Thymus (tissue), 11 donors: ENCODE measurements around the gene AGPAT2. TPM values are rescaled to one million over a fixed set of nuclear protein-coding genes. Genes with fewer than 3 reads are reported as not detected.

Experiments used
- DNase-seq, 9 donors: peaks; one replicate each; pipeline ENCODE4 v3.0.0-alpha.2; 2013; ENCODE audit warnings: low spot score in 9 of 9, low read depth in 6 of 9, missing footprints in 1 of 9
- H3K27ac ChIP-seq, 2 donors: one replicate each; pipeline ENCODE4 v1.5.1; 2013; ENCODE audit warnings: control low read depth in 1 of 2, low read depth in 1 of 2, low read length in 1 of 2, mild to moderate bottlenecking in 1 of 2, moderate library complexity in 1 of 2
- H3K27me3 ChIP-seq, 2 donors: one replicate each; pipeline ENCODE4 v1.5.1; 2013; ENCODE audit warnings: low read length in 1 of 2; ENCODE audit not compliant: control insufficient read depth in 2 of 2, insufficient read depth in 1 of 2
- H3K36me3 ChIP-seq, 2 donors: one replicate each; pipeline ENCODE4 v1.5.1; 2013; ENCODE audit warnings: low read length in 1 of 2, mild to moderate bottlenecking in 1 of 2, moderate library complexity in 1 of 2; ENCODE audit not compliant: control insufficient read depth in 2 of 2, insufficient read depth in 2 of 2
- H3K4me1 ChIP-seq, 2 donors: one replicate each; pipeline ENCODE4 v1.5.1; 2013; ENCODE audit warnings: low read length in 2 of 2; ENCODE audit not compliant: control insufficient read depth in 2 of 2, insufficient read depth in 2 of 2
- H3K4me3 ChIP-seq, 2 donors: one replicate each; pipeline ENCODE4 v1.5.1; 2013; ENCODE audit warnings: low read length in 2 of 2, control low read depth in 1 of 2, mild to moderate bottlenecking in 1 of 2
- H3K9me3 ChIP-seq, 2 donors: one replicate each; pipeline ENCODE4 v1.5.1; 2013; ENCODE audit warnings: low read length in 1 of 2, mild to moderate bottlenecking in 1 of 2; ENCODE audit not compliant: control insufficient read depth in 2 of 2, insufficient read depth in 1 of 2
- WGBS: extraction: QIAGEN DNeasy Blood & Tissue Kit; methylation state at CpG from one replicate; pipeline ENCODE4 v1.1.7; 2013; 5-methylcytosine and 5-hydroxymethylcytosine counted together
- polyA plus RNA-seq: library from polyadenylated mRNA; stranded (reverse); fragments of 200-250 nt; gene quantifications from one replicate; pipeline ENCODE4 v1.2.3, GENCODE V29; 2013
- total RNA-seq: library from RNA; stranded (reverse); fragments of 120-200 nt; gene quantifications from one replicate; pipeline ENCODE4 v1.2.4, GENCODE V29; 2013
- donor health status: healthy.

The AGPAT2 gene
- total and polyA plus RNA-seq, 2 donors, result 8.2 to 28.8 TPM

- peaks cover 36 to 69% of the 10 kb centered on the region in 2 donors for H3K27me3 ChIP-seq
- 37% methylated on average over 16 of the region's 16 CpGs for WGBS
- H3K36me3 ChIP-seq, result no peaks in the 10 kb centered on the region
- no peak overlapping the region for H3K4me3 ChIP-seq
- H3K4me1 ChIP-seq, result peaks cover 2 to 28% of the 10 kb centered on the region in 2 donors
- no peaks in the 10 kb centered on the region for H3K9me3 ChIP-seq
- H3K27ac ChIP-seq, result no peak overlapping the region
- DNase-seq, result no peak
Measured at GRCh38 chr9:136648751-136649150, 38.5 kb downstream of the AGPAT2 start.

GRCh38 chr9:136646827-136647711 is 40.2 kb downstream of the AGPAT2 start:
- Histone ChIP-seq H3K9me3 (peaks cover 0 to 2% of the 10 kb centered on the region in 2 donors), H3K4me1 (peaks cover 2 to 28% of the 10 kb centered on the region in 2 donors), H3K27ac (peak overlapping the region in 1 of 2 donors; percentile 29)

GRCh38 chr9:136645903-136646754 is 41.1 kb downstream of the AGPAT2 start:
- peaks cover 38 to 74% of the 10 kb centered on the region in 2 donors for H3K27me3 ChIP-seq

More at GRCh38 chr9:136646827-136647711, 40.2 kb downstream of the AGPAT2 start:
- WGBS, result 59% methylated on average over 29 of the region's 29 CpGs
- Histone ChIP-seq H3K27me3 (peaks cover 38 to 72% of the 10 kb centered on the region in 2 donors), H3K4me3 (no peak overlapping the region), H3K36me3 (no peaks in the 10 kb centered on the region)
- DNase-seq, result no peak

GRCh38 chr9:136645352-136645902 is 41.8 kb downstream of the AGPAT2 start:
- H3K4me3 ChIP-seq, result no peak overlapping the region
- WGBS, result 50% methylated on average over 18 of the region's 18 CpGs
- peaks cover 38 to 73% of the 10 kb centered on the region in 2 donors for H3K27me3 ChIP-seq
- H3K4me1 ChIP-seq, result peaks cover 2 to 28% of the 10 kb centered on the region in 2 donors
- DNase-seq, result no peak
- H3K27ac ChIP-seq, result no peak overlapping the region
- no peaks in the 10 kb centered on the region for H3K36me3 ChIP-seq
- H3K9me3 ChIP-seq, result peaks cover 0 to 2% of the 10 kb centered on the region in 2 donors

More at GRCh38 chr9:136645903-136646754, 41.1 kb downstream of the AGPAT2 start:
- Histone ChIP-seq H3K4me1 (peaks cover 2 to 28% of the 10 kb centered on the region in 2 donors), H3K4me3 (no peak overlapping the region), H3K9me3 (peaks cover 0 to 2% of the 10 kb centered on the region in 2 donors), H3K27ac (peak overlapping the region in 1 of 2 donors; percentile 30), H3K36me3 (no peaks in the 10 kb centered on the region)
- DNase-seq, result no peak
- WGBS, result 43% methylated on average over 40 of the region's 40 CpGs

- DNase-seq, result peak in 2 of 9 donors; percentile 17 to 62
- H3K4me1 ChIP-seq, result peaks cover 2 to 28% of the 10 kb centered on the region in 2 donors
- H3K36me3 ChIP-seq, result no peaks in the 10 kb centered on the region
- 18% methylated on average over 30 of the region's 30 CpGs for WGBS
- peaks cover 38 to 70% of the 10 kb centered on the region in 2 donors for H3K27me3 ChIP-seq
- H3K4me3 ChIP-seq, result no peak overlapping the region
- peak overlapping the region in 1 of 2 donors; percentile 20 for H3K27ac ChIP-seq
- peaks cover 0 to 2% of the 10 kb centered on the region in 2 donors for H3K9me3 ChIP-seq
Measured at GRCh38 chr9:136644593-136645351, 42.5 kb downstream of the AGPAT2 start.

GRCh38 chr9:136644343-136644592 is 43.0 kb downstream of the AGPAT2 start:
- no peak overlapping the region for H3K4me3 ChIP-seq

GRCh38 chr9:136643596-136644342 is 43.5 kb downstream of the AGPAT2 start:
- H3K4me1 ChIP-seq, result peaks cover 2 to 28% of the 10 kb centered on the region in 2 donors
- H3K4me3 ChIP-seq, result no peak overlapping the region
- peaks cover 38 to 64% of the 10 kb centered on the region in 2 donors for H3K27me3 ChIP-seq
- H3K27ac ChIP-seq, result no peak overlapping the region
- DNase-seq, result no peak
- no peaks in the 10 kb centered on the region for H3K36me3 ChIP-seq
- H3K9me3 ChIP-seq, result peaks cover 0 to 2% of the 10 kb centered on the region in 2 donors
- 54% methylated on average over 31 of the region's 31 CpGs for WGBS

More at GRCh38 chr9:136644343-136644592, 43.0 kb downstream of the AGPAT2 start:
- 3% methylated on average over 15 of the region's 15 CpGs for WGBS
- Histone ChIP-seq H3K27ac (no peak overlapping the region), H3K36me3 (no peaks in the 10 kb centered on the region), H3K9me3 (peaks cover 0 to 2% of the 10 kb centered on the region in 2 donors), H3K27me3 (peaks cover 38 to 69% of the 10 kb centered on the region in 2 donors), H3K4me1 (peaks cover 2 to 28% of the 10 kb centered on the region in 2 donors)
- peak in 3 of 9 donors; percentile 34 to 66 (median 34) for DNase-seq

GRCh38 chr9:136642439-136642921 is 44.8 kb downstream of the AGPAT2 start:
- no peak for DNase-seq
- Histone ChIP-seq H3K9me3 (peaks cover 0 to 2% of the 10 kb centered on the region in 2 donors), H3K4me1 (peaks cover 2 to 28% of the 10 kb centered on the region in 2 donors), H3K27ac (no peak overlapping the region), H3K4me3 (no peak overlapping the region), H3K27me3 (peaks cover 38 to 51% of the 10 kb centered on the region in 2 donors), H3K36me3 (no peaks in the 10 kb centered on the region)
- WGBS, result 91% methylated on average over 7 of the region's 7 CpGs
